ENCODE measurements around the gene EXOC3L4. TPM values are rescaled to one million over a fixed set of nuclear protein-coding genes. Genes with fewer than 3 reads are reported as not detected.

EXOC3L4 gene
- total RNA-seq, 1 experiment from 2014 or later = 1.4 TPM

DNA sequence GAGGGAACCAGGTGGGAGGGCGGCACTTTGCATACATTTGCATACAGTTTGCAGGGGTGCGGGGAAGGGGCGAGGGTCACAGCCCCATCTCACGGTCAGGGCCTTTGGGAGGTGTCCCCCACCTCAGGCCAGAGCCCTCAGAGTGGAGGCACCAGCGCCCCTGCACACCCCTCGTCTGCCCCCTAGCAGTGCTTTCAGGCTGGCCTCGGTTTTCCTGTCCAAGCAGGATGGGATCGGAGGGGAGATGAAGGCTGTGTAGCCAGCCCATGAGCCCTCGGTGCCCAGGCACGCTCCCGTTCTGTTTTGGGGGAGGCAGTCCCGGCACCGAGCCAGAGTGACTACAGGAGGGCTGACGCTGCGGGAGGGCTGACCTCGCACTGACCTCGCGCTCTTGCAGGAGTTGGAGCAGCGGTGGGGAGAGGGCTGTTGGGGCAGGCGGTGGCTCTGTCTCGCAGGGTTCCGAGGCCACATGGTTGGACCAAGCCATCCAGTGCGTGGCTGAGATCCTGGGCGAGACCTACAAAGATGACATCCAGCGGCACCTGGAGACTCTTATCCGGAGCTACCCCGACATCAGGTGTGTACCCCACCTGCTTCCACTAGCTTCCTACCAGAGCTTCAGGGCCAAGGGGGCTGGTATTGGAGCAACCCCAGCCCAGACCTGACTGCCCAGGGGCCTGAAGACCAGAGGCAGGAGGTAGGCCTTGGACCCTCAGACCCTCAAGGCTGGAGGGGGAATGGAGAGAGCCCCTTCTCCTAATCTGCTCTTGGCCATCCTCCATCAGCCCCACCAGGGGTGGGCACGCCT lies 13.6 kb downstream of the EXOC3L4 start:
- H3K9me3 ChIP-seq (ENCODE audit: low read length) = no peaks in the 10 kb centered on the region
- no TSS peak for BruUV-seq (replicated peaks)
- H3K27ac ChIP-seq (ENCODE audit: low read length) = no peak overlapping the region
- H2AFZ ChIP-seq (ENCODE audit: low read length) = no peak overlapping the region
- H3K9ac ChIP-seq (ENCODE audit: low read length) = no peak overlapping the region
- peaks cover 7% of the 10 kb centered on the region; the same call in 1 of the 2 replicates for H3K27me3 ChIP-seq (ENCODE audit: low read length)
- no peak for DNase-seq
- no peak overlapping the region for H3K4me3 ChIP-seq (ENCODE audit: low read length)
- no peaks in the 10 kb centered on the region for H3F3A ChIP-seq (ENCODE audit: low read length, unreplicated experiment)
- ATAC-seq = no peak
- ChIA-PET POLR2A (ENCODE audit: unreplicated experiment) (no interaction called here), CTCF (no interaction called here)
- intact Hi-C loops (cut with micrococcal nuclease) = loop anchor here (5.0 kb wide), 1 partner anchor 34 kb away; no protein-coding TSS in a partner anchor
- TF ChIP-seq, protein P1, sequence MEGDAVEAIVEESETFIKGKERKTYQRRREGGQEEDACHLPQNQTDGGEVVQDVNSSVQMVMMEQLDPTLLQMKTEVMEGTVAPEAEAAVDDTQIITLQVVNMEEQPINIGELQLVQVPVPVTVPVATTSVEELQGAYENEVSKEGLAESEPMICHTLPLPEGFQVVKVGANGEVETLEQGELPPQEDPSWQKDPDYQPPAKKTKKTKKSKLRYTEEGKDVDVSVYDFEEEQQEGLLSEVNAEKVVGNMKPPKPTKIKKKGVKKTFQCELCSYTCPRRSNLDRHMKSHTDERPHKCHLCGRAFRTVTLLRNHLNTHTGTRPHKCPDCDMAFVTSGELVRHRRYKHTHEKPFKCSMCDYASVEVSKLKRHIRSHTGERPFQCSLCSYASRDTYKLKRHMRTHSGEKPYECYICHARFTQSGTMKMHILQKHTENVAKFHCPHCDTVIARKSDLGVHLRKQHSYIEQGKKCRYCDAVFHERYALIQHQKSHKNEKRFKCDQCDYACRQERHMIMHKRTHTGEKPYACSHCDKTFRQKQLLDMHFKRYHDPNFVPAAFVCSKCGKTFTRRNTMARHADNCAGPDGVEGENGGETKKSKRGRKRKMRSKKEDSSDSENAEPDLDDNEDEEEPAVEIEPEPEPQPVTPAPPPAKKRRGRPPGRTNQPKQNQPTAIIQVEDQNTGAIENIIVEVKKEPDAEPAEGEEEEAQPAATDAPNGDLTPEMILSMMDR (conservative IDR thresholded peaks at IDR 0.05; ENCODE audit: low read depth, low read length) = no peak
- TF ChIP-seq EZH2 (IDR thresholded peaks at IDR 0.05; ENCODE audit: low read length, unreplicated experiment) (no peak), EZH2phosphoT487 (IDR thresholded peaks at IDR 0.05; ENCODE audit: borderline replicate concordance, low read length) (no peak)
- no peaks in the 10 kb centered on the region for H3K36me3 ChIP-seq (ENCODE audit: low read depth, low read length)
- no peak overlapping the region for H3K4me2 ChIP-seq (ENCODE audit: low read length)
- peaks cover 33% of the 10 kb centered on the region for H3K4me1 ChIP-seq (ENCODE audit: insufficient read depth, low read length)
- no peaks in the 10 kb centered on the region for H3K9me2 ChIP-seq (replicated peaks; ENCODE audit: low read length)
- no peaks in the 10 kb centered on the region for H3K79me2 ChIP-seq (ENCODE audit: low read length)
- H4K20me1 ChIP-seq (ENCODE audit: low read length) = no peaks in the 10 kb centered on the region

DNA sequence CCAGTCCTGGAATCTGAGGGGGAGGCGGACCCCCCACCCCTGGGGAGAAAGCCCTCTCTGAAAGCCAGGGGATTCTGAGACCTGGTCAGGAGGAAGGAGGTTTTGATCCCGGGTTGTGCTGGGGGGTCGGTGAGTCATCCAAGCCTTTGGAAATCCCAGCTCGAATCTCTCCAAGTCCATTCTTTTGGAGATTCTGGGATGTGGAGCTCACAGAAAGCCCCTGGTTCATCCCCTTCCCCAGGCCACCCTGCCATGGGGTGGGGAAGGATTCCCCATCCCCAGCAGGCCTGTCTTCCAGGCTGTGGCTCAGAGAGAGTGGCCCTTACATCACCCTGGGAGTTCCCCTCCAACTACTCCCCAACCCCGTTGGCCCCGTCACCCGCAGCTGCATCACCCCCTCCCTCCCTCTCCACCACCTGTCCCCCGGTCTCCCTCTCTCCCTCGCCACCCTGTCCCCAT lies 14.3 kb downstream of the EXOC3L4 start:
- intact Hi-C loops (cut with micrococcal nuclease) = loop anchor here (5.0 kb wide), 1 partner anchor 34 kb away; no protein-coding TSS in a partner anchor
- H3K36me3 ChIP-seq (ENCODE audit: low read depth, low read length) = no peaks in the 10 kb centered on the region
- no peak overlapping the region for H2AFZ ChIP-seq (ENCODE audit: low read length)
- H3K79me2 ChIP-seq (ENCODE audit: low read length) = no peaks in the 10 kb centered on the region
- ATAC-seq = no peak
- no peak for DNase-seq
- H3K9me3 ChIP-seq (ENCODE audit: low read length) = no peaks in the 10 kb centered on the region
- no peak overlapping the region for H3K4me3 ChIP-seq (ENCODE audit: low read length)
- no TSS peak for BruUV-seq (replicated peaks)
- ChIA-PET CTCF (no interaction called here), POLR2A (ENCODE audit: unreplicated experiment) (no interaction called here)
- H3K4me1 ChIP-seq (ENCODE audit: insufficient read depth, low read length) = peaks cover 33% of the 10 kb centered on the region
- TF ChIP-seq, protein P1 (conservative IDR thresholded peaks at IDR 0.05; ENCODE audit: low read depth, low read length) = no peak
- TF ChIP-seq EZH2phosphoT487 (IDR thresholded peaks at IDR 0.05; ENCODE audit: borderline replicate concordance, low read length) (no peak), EZH2 (IDR thresholded peaks at IDR 0.05; ENCODE audit: low read length, unreplicated experiment) (no peak)
- no peak overlapping the region for H3K27ac ChIP-seq (ENCODE audit: low read length)
- no peaks in the 10 kb centered on the region for H3K9me2 ChIP-seq (replicated peaks; ENCODE audit: low read length)
- H4K20me1 ChIP-seq (ENCODE audit: low read length) = no peaks in the 10 kb centered on the region
- H3F3A ChIP-seq (ENCODE audit: low read length, unreplicated experiment) = no peaks in the 10 kb centered on the region
- no peak overlapping the region for H3K4me2 ChIP-seq (ENCODE audit: low read length)
- peaks cover 7% of the 10 kb centered on the region; the same call in 1 of the 2 replicates for H3K27me3 ChIP-seq (ENCODE audit: low read length)
- no peak overlapping the region for H3K9ac ChIP-seq (ENCODE audit: low read length)
